Measurements from ENCODE around the gene PRKAR1B.
"Not testable (repeated sequence)": the region's sequence is repeated elsewhere in the genome, so short reads cannot be mapped to it uniquely, and the experiment has no call there.

PRKAR1B gene

GRCh38 chr7:619368-619840 is 107.7 kb downstream of the PRKAR1B start:
- no peak for DNase-seq

- DNase-seq = peak; percentile 54
Observed at GRCh38 chr7:618539-619367, 108.3 kb downstream of the PRKAR1B start.

GRCh38 chr7:617614-618538 is 109.2 kb downstream of the PRKAR1B start:
- no peak for DNase-seq

- no peak for DNase-seq
Observed at GRCh38 chr7:613442-614140, 113.5 kb downstream of the PRKAR1B start.

GRCh38 chr7:611837-612236 is 115.2 kb downstream of the PRKAR1B start:
- DNase-seq = not testable (repeated sequence)

- DNase-seq = no peak
Observed at GRCh38 chr7:611281-611810, 115.7 kb downstream of the PRKAR1B start.

GRCh38 chr7:610531-611280 is 116.4 kb downstream of the PRKAR1B start:
- DNase-seq = no peak

GRCh38 chr7:610141-610530 is 116.9 kb downstream of the PRKAR1B start:
- no peak for DNase-seq

GRCh38 chr7:609365-609764 is 117.7 kb downstream of the PRKAR1B start:
- no peak for DNase-seq

GRCh38 chr7:608954-609353 is 118.1 kb downstream of the PRKAR1B start:
- DNase-seq = no peak

- DNase-seq = no peak
Observed at GRCh38 chr7:608361-608760, 118.7 kb downstream of the PRKAR1B start.

GRCh38 chr7:607938-608337 is 119.1 kb downstream of the PRKAR1B start:
- no peak for DNase-seq

GRCh38 chr7:605661-606450 is 121.2 kb downstream of the PRKAR1B start:
- DNase-seq = no peak

GRCh38 chr7:604884-605531 is 122.1 kb downstream of the PRKAR1B start:
- DNase-seq = no peak

- DNase-seq = peak; percentile 85
Observed at GRCh38 chr7:604001-604883, 122.8 kb downstream of the PRKAR1B start.

GRCh38 chr7:603152-603951 is 123.7 kb downstream of the PRKAR1B start:
- no peak for DNase-seq

- no peak for DNase-seq
Observed at GRCh38 chr7:602341-603141, 124.5 kb downstream of the PRKAR1B start.
